NB4 (cell line): Measurements from ENCODE around the gene ADGRA1.

Experiments
- DNase-seq: peaks from one replicate; pipeline ENCODE4 v3.0.0; 2010; ENCODE audit warnings: low read depth
- H3K4me3 ChIP-seq: one replicate; pipeline ENCODE4 v1.5.1; 2011; ENCODE audit warnings: mild to moderate bottlenecking, low read depth, low read length, moderate library complexity
- MYC ChIP-seq: IDR thresholded peaks from 2 replicates; pipeline ENCODE4 v1.6.1; 2011; ENCODE audit warnings: low read depth, low read length
- POLR2A ChIP-seq: IDR thresholded peaks from 2 replicates; pipeline ENCODE4 v1.6.1; 2011; ENCODE audit warnings: mild to moderate bottlenecking; ENCODE audit not compliant: insufficient read length; ENCODE audit errors: extremely low read depth
- TF ChIP-seq, protein P1 (sequence below): IDR thresholded peaks from 2 replicates; pipeline ENCODE4 v1.6.1; 2011; ENCODE audit warnings: low read depth, low read length
- TF ChIP-seq, protein P2 (sequence below): IDR thresholded peaks from one replicate; pipeline ENCODE4 v1.5.1; 2012; ENCODE audit warnings: low read depth, low read length

Gene ADGRA1

DNA sequence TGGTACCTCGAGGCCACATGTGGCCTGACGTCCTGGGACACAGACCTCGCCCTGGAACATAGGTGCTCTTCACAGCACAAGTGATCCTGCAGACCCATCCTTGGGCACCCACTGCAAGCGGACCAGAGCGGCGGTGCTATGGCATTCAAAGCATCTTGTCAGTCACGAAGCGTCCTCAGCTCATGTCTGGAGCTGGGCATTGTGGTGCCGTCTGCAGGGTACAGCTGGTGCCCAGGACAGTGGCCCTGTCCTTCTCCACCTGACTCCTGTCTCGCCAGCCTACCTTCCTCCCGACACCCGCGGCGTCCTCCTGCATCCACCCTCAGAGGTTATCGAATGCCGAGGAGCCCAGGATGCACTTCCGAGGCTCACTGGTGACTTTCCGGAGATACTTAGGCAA, 26.5 kb downstream of the ADGRA1 start:
- no peak overlapping the region for H3K4me3 ChIP-seq
- no peak for DNase-seq
- no peak for TF ChIP-seq POLR2A
- TF ChIP-seq, protein P1, sequence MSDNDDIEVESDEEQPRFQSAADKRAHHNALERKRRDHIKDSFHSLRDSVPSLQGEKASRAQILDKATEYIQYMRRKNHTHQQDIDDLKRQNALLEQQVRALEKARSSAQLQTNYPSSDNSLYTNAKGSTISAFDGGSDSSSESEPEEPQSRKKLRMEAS = no peak
- TF ChIP-seq, protein P2, sequence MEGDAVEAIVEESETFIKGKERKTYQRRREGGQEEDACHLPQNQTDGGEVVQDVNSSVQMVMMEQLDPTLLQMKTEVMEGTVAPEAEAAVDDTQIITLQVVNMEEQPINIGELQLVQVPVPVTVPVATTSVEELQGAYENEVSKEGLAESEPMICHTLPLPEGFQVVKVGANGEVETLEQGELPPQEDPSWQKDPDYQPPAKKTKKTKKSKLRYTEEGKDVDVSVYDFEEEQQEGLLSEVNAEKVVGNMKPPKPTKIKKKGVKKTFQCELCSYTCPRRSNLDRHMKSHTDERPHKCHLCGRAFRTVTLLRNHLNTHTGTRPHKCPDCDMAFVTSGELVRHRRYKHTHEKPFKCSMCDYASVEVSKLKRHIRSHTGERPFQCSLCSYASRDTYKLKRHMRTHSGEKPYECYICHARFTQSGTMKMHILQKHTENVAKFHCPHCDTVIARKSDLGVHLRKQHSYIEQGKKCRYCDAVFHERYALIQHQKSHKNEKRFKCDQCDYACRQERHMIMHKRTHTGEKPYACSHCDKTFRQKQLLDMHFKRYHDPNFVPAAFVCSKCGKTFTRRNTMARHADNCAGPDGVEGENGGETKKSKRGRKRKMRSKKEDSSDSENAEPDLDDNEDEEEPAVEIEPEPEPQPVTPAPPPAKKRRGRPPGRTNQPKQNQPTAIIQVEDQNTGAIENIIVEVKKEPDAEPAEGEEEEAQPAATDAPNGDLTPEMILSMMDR = no peak

GRCh38 chr10:133114726-133115452, 27.2 kb downstream of the ADGRA1 start:
- no peak for TF ChIP-seq MYC
- TF ChIP-seq, protein P1 = no peak
- TF ChIP-seq POLR2A = no peak
- TF ChIP-seq, protein P2 = no peak
- no peak for DNase-seq
- no peak overlapping the region for H3K4me3 ChIP-seq

DNA sequence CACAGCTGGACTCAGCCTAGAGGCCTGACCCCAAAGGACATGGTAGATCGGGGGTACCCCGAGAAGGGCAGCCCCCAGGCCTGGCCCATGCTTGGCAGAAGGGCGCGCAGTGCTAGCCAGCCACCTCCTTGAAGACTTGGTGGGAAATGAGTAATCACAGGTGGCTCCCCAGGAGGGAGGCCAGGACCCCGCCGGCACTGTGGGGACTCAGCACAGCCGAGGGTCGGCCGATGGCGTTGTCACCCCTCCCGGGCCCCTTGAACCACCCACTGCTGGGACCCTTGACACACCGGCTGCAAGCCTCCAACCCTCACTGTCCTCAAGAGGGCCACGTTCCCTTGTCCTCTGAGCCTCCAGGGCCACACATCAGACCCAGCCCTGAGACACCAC, 27.7 kb downstream of the ADGRA1 start:
- DNase-seq = no peak
- H3K4me3 ChIP-seq = no peak overlapping the region
- TF ChIP-seq POLR2A = no peak
- TF ChIP-seq MYC = no peak
- TF ChIP-seq, protein P1 = no peak
- TF ChIP-seq, protein P2 = no peak

DNA sequence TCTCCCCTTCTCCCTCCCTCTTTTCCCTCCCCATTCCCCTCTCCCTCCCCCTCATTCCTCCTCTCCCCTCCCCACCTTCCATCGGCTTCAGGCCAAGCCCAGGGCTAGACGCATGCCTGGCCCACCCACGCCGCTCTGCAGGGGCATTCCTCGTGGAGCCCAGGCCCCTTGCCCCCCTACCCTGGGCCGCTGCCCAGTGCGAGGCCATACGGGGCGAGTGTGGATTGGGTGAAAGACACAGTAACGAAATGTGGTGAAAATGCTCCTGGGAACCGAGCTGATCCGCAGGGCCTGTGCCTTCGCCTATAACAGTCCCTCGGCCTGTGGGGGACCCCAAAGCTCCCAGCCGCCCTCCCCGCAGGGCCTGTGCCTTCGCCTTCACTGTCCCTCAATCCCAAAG, 28.3 kb downstream of the ADGRA1 start:
- H3K4me3 ChIP-seq = no peak overlapping the region
- TF ChIP-seq, protein P2 = no peak
- TF ChIP-seq, protein P1 = no peak
- no peak for TF ChIP-seq POLR2A
- TF ChIP-seq MYC = no peak
- no peak for DNase-seq

GRCh38 chr10:133116455-133116854, 28.7 kb downstream of the ADGRA1 start:
- TF ChIP-seq MYC = no peak
- TF ChIP-seq, protein P2 = no peak
- TF ChIP-seq, protein P1 = no peak
- TF ChIP-seq POLR2A = no peak
- DNase-seq = no peak
- H3K4me3 ChIP-seq = no peak overlapping the region
